Measurements from ENCODE around the gene MCTP1. TPM values are rescaled to one million over a fixed set of nuclear protein-coding genes. Genes with fewer than 3 reads are reported as not detected.

The MCTP1 gene
- total and polyA plus RNA-seq, 2 of the 8 experiments (the other 6 are each of a cell fraction or from before 2014, with no cell fraction given) = 0.56 to 3.4 TPM

DNA sequence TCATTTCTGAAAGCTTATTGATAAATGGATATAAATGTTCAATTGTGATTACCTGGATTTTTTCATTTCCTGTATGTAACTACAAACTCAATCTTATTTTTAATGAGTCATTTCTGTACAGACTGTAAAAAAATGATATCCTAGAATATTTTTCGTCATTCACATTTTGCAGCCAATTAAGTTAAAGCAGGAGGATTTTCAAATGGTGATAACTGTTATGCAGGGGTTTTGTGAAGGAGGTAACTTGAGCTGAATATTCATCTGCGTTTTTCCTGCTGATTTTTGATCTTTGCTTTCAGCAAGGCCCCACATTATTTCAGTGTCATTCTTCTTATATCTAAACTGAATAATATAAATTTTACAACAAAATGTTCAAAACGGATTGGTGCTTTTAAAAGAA, 592.3 kb downstream of the MCTP1 start (continued):
- TF ChIP-seq CBX5 (IDR thresholded peaks at IDR 0.05; ENCODE audit: low read depth, low read length) = no peak
- no peak for TF ChIP-seq SP2 (IDR thresholded peaks at IDR 0.05; ENCODE audit: low read length)
- no peak for TF ChIP-seq CTCF (IDR thresholded peaks at IDR 0.05; ENCODE audit: control extremely low read depth in 1 of 3, insufficient read depth in 1 of 3, low read depth in 1 of 3, low read length in 3 of 3)
- TF ChIP-seq GTF2F1 (IDR thresholded peaks at IDR 0.05; ENCODE audit: borderline replicate concordance, low read depth, low read length) = no peak
- no peak for TF ChIP-seq ZNF274 (IDR thresholded peaks at IDR 0.05; ENCODE audit: borderline replicate concordance, extremely low read depth, low read length)
- TF ChIP-seq CHD1 (IDR thresholded peaks at IDR 0.05; ENCODE audit: low read depth, low read length) = no peak
- no peak for TF ChIP-seq NANOG (IDR thresholded peaks at IDR 0.05; ENCODE audit: insufficient read depth, low read depth, low read length, poor library complexity, severe bottlenecking)

All from H1 (cell line).